Measurements from ENCODE around the gene CACNA1C. TPM values are rescaled to one million over a fixed set of nuclear protein-coding genes. Genes with fewer than 3 reads are reported as not detected.

CACNA1C gene
- total and polyA plus RNA-seq, 2 donors (not counting 1 experiment from before 2014, with no cell fraction given), result 0.01 to 0.02 TPM

GRCh38 chr12:2719392-2719791 is 666.6 kb downstream of the CACNA1C start:
- ChIA-PET POLR2A (no interaction called here), CTCF (no interaction called here)
- no peaks in the 10 kb centered on the region for H3K9me3 ChIP-seq (ENCODE audit: control extremely low read depth in 1 of 3, control insufficient read depth in 2 of 3, insufficient read depth in 1 of 3, low read length in 2 of 3)
- no peak overlapping the region for H3K27ac ChIP-seq (ENCODE audit: low read length in 2 of 2)
- no peak overlapping the region for H3K9ac ChIP-seq (ENCODE audit: low read length)
- no peaks in the 10 kb centered on the region for H3K27me3 ChIP-seq (replicated peaks in 1 of 4; ENCODE audit: control extremely low read depth in 1 of 4, control insufficient read depth in 3 of 4, insufficient read depth in 4 of 4, low read length in 3 of 4)
- Mint-ChIP-seq H3K9me3 (ENCODE audit: insufficient read depth) (no peaks in the 10 kb centered on the region), H3K27ac (no peak overlapping the region), H3K4me1 (no peaks in the 10 kb centered on the region), H3K4me3 (no peak overlapping the region), H3K27me3 (peaks cover 8% of the 10 kb centered on the region)
- intact Hi-C loops (cut with micrococcal nuclease), result no loop called here
- DNase-seq, result no peak
- 100% methylated on average over 2 of the region's 2 CpGs for WGBS (ENCODE audit: insufficient coverage)
- no peaks in the 10 kb centered on the region for H3K4me1 ChIP-seq (ENCODE audit: control insufficient read depth in 2 of 2, insufficient read depth in 2 of 2, low read length in 2 of 2)
- no peak for ATAC-seq (ENCODE audit: low read depth)
- H3K4me2 ChIP-seq (replicated peaks; ENCODE audit: low read depth, low read length, poor library complexity, severe bottlenecking), result no peak overlapping the region
- H3K36me3 ChIP-seq (replicated peaks in 1 of 2; ENCODE audit: control extremely low read depth in 1 of 2, control insufficient read depth in 1 of 2, extremely low read depth in 1 of 2, insufficient read depth in 2 of 2, low read length in 1 of 2), result no peaks in the 10 kb centered on the region
- TF ChIP-seq CTCF (IDR thresholded peaks at IDR 0.05) (no peak), EZH2 (IDR thresholded peaks at IDR 0.05; ENCODE audit: borderline replicate concordance, insufficient read depth, low read depth, low read length, poor library complexity, severe bottlenecking) (no peak)
- H3K79me2 ChIP-seq (ENCODE audit: control insufficient read depth, insufficient read depth, low read length), result no peaks in the 10 kb centered on the region
- H4K20me1 ChIP-seq (ENCODE audit: control insufficient read depth, insufficient read depth, low read length, poor library complexity, severe bottlenecking), result no peaks in the 10 kb centered on the region
- no peak overlapping the region for H2AFZ ChIP-seq (ENCODE audit: insufficient read depth, low read depth, low read length, poor library complexity, severe bottlenecking)
- no peak overlapping the region for H3K4me3 ChIP-seq (ENCODE audit: control extremely low read depth in 1 of 5, extremely low read depth in 1 of 5, insufficient read depth in 1 of 5, low read depth in 2 of 5, low read length in 4 of 5)

DNA sequence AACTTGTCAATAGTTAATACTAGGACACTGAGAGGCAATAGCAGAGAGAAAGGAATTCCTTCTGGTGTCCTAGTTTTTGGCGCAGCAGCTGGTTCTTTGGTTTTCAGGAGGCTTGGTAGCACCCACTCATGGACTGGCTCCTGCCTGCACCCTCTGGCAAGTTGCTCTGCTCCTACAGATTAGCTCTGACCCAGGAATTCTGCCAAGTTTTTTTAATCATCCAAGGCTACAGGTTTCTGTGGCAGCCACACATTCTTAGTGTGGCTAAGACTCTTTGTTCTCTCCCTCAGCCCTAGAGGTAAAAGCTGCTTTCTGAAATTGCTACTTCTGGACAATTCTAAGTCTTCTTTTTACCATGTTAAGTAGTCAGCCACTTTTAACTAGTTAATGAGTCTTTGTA is 670.0 kb downstream of the CACNA1C start:
- WGBS (ENCODE audit: insufficient coverage), result 100% methylated on average over 1 of the region's 1 CpG
- no peak overlapping the region for H3K27ac Mint-ChIP-seq
- intact Hi-C loops (cut with micrococcal nuclease), result no loop called here
- no peak for ATAC-seq (ENCODE audit: low read depth)
- H2AFZ ChIP-seq (ENCODE audit: insufficient read depth, low read depth, low read length, poor library complexity, severe bottlenecking), result no peak overlapping the region
- no peaks in the 10 kb centered on the region for H3K4me1 Mint-ChIP-seq
- H3K27ac ChIP-seq (ENCODE audit: low read length in 2 of 2), result no peak overlapping the region
- H4K20me1 ChIP-seq (ENCODE audit: control insufficient read depth, insufficient read depth, low read length, poor library complexity, severe bottlenecking), result no peaks in the 10 kb centered on the region
- H3K79me2 ChIP-seq (ENCODE audit: control insufficient read depth, insufficient read depth, low read length), result no peaks in the 10 kb centered on the region
- no peaks in the 10 kb centered on the region for H3K27me3 ChIP-seq (replicated peaks in 1 of 4; ENCODE audit: control extremely low read depth in 1 of 4, control insufficient read depth in 3 of 4, insufficient read depth in 4 of 4, low read length in 3 of 4)
- H3K9me3 ChIP-seq (ENCODE audit: control extremely low read depth in 1 of 3, control insufficient read depth in 2 of 3, insufficient read depth in 1 of 3, low read length in 2 of 3), result no peaks in the 10 kb centered on the region
- DNase-seq, result no peak
- H3K36me3 ChIP-seq (replicated peaks in 1 of 2; ENCODE audit: control extremely low read depth in 1 of 2, control insufficient read depth in 1 of 2, extremely low read depth in 1 of 2, insufficient read depth in 2 of 2, low read length in 1 of 2), result no peaks in the 10 kb centered on the region
- TF ChIP-seq EZH2 (IDR thresholded peaks at IDR 0.05; ENCODE audit: borderline replicate concordance, insufficient read depth, low read depth, low read length, poor library complexity, severe bottlenecking), result no peak
- TF ChIP-seq CTCF (IDR thresholded peaks at IDR 0.05), result no peak
- POLR2A ChIA-PET, result no interaction called here
- H3K27me3 Mint-ChIP-seq, result peaks cover 6% of the 10 kb centered on the region
- no peak overlapping the region for H3K4me2 ChIP-seq (replicated peaks; ENCODE audit: low read depth, low read length, poor library complexity, severe bottlenecking)
- no peak overlapping the region for H3K9ac ChIP-seq (ENCODE audit: low read length)
- CTCF ChIA-PET, result no interaction called here
- no peaks in the 10 kb centered on the region for H3K4me1 ChIP-seq (ENCODE audit: control insufficient read depth in 2 of 2, insufficient read depth in 2 of 2, low read length in 2 of 2)
- H3K4me3 Mint-ChIP-seq, result no peak overlapping the region
- no peak overlapping the region for H3K4me3 ChIP-seq (ENCODE audit: control extremely low read depth in 1 of 5, extremely low read depth in 1 of 5, insufficient read depth in 1 of 5, low read depth in 2 of 5, low read length in 4 of 5)
- no peaks in the 10 kb centered on the region for H3K9me3 Mint-ChIP-seq (ENCODE audit: insufficient read depth)

Data from B cell (primary cell).